Liver (tissue), 9 donors: ENCODE data around the gene ARV1. TPM values are rescaled to one million over a fixed set of nuclear protein-coding genes. Genes with fewer than 3 reads are reported as not detected.
A peak's percentile ranks its signal among the peaks of the same experiment; 100 is the strongest.

Experiments used
- DNase-seq: peaks from one replicate; pipeline ENCODE4 v3.0.0-alpha.2; 2017; ENCODE audit warnings: low spot score
- H3K27ac ChIP-seq, 2 donors: one replicate each; pipeline ENCODE4 v1.7.0; 2013; ENCODE audit warnings: inconsistent platforms in 2 of 2, low read length in 2 of 2, control low read depth in 1 of 2, low read depth in 1 of 2, mild to moderate bottlenecking in 1 of 2
- H3K27me3 ChIP-seq, 4 donors: one replicate each; pipeline versions ENCODE4 v1.6.1 to v1.7.0; 2013; ENCODE audit warnings: low read length in 3 of 4, inconsistent platforms in 1 of 4, mild to moderate bottlenecking in 1 of 4, moderate library complexity in 1 of 4; ENCODE audit not compliant: control insufficient read depth in 4 of 4, insufficient read depth in 4 of 4
- H3K36me3 ChIP-seq, 4 donors: one replicate each; pipeline versions ENCODE4 v1.6.1 to v1.7.0; 2013; ENCODE audit warnings: low read length in 3 of 4, mild to moderate bottlenecking in 3 of 4, low read depth in 1 of 4, moderate library complexity in 1 of 4; ENCODE audit not compliant: control insufficient read depth in 4 of 4, insufficient read depth in 3 of 4
- H3K4me1 ChIP-seq, 4 donors: one replicate each; pipeline versions ENCODE4 v1.6.1 to v1.7.0; 2013; ENCODE audit warnings: low read length in 3 of 4, mild to moderate bottlenecking in 3 of 4, moderate library complexity in 1 of 4; ENCODE audit not compliant: control insufficient read depth in 4 of 4, insufficient read depth in 4 of 4
- H3K4me3 ChIP-seq, 3 donors: one replicate each; pipeline versions ENCODE4 v1.6.1 to v1.7.0; 2013; ENCODE audit warnings: low read length in 3 of 3, control low read depth in 1 of 3, low read depth in 1 of 3, mild to moderate bottlenecking in 1 of 3
- H3K9ac ChIP-seq, 2 donors: one replicate each; pipeline ENCODE4 v1.7.0; 2013; ENCODE audit warnings: low read length in 2 of 2, mild to moderate bottlenecking in 2 of 2, moderate library complexity in 2 of 2, control low read depth in 1 of 2, low read depth in 1 of 2
- H3K9me3 ChIP-seq, 4 donors: one replicate each; pipeline versions ENCODE4 v1.6.1 to v1.7.0; 2013; ENCODE audit warnings: low read length in 3 of 4; ENCODE audit not compliant: control insufficient read depth in 4 of 4
- ATF3 ChIP-seq: IDR thresholded peaks from 2 replicates; pipeline ENCODE4 v1.6.1; 2016; ENCODE audit warnings: antibody characterized with exemption
- CTCF ChIP-seq: fragments of 150-350 bp; IDR thresholded peaks from 2 replicates; pipeline ENCODE4 v1.5.1; 2017; ENCODE audit warnings: improper control_type of control experiment, low read depth, low read length; ENCODE audit not compliant: missing input control
- EGR1 ChIP-seq, 2 donors: IDR thresholded peaks; 2 replicates each; pipeline ENCODE4 v1.6.1; 2016 to 2018; ENCODE audit warnings: antibody characterized with exemption in 2 of 2, low read depth in 2 of 2
- FOXA1 ChIP-seq: IDR thresholded peaks from 2 replicates; pipeline ENCODE4 v1.6.1; 2016; ENCODE audit warnings: antibody characterized with exemption
- FOXA2 ChIP-seq: IDR thresholded peaks from 2 replicates; pipeline ENCODE4 v1.6.1; 2016; ENCODE audit warnings: antibody characterized with exemption
- GABPA ChIP-seq, 2 donors: IDR thresholded peaks in 1 of 2; conservative IDR thresholded peaks in 1 of 2; 2 replicates each; pipeline ENCODE4 v1.6.1; 2016; ENCODE audit warnings: antibody characterized with exemption in 2 of 2, mild to moderate bottlenecking in 1 of 2, moderate library complexity in 1 of 2
- HNF4A ChIP-seq, 2 donors: conservative IDR thresholded peaks; 2 replicates each; pipeline ENCODE4 v1.6.1; 2016; ENCODE audit warnings: antibody characterized with exemption in 2 of 2, mild to moderate bottlenecking in 2 of 2
- HNF4G ChIP-seq: IDR thresholded peaks from 2 replicates; pipeline ENCODE4 v1.6.1; 2016; ENCODE audit warnings: antibody characterized with exemption
- JUND ChIP-seq, 2 donors: IDR thresholded peaks; 2 replicates each; pipeline ENCODE4 v1.6.1; 2016; ENCODE audit warnings: antibody characterized with exemption in 2 of 2
- NR2F2 ChIP-seq: IDR thresholded peaks from 2 replicates; pipeline ENCODE4 v1.6.1; 2016; ENCODE audit warnings: antibody characterized with exemption
- RAD21 ChIP-seq, 2 donors: IDR thresholded peaks; 2 replicates each; pipeline ENCODE4 v1.6.1; 2016; ENCODE audit warnings: antibody characterized with exemption in 2 of 2, mild to moderate bottlenecking in 2 of 2
- REST ChIP-seq: IDR thresholded peaks from 2 replicates; pipeline ENCODE4 v1.6.1; 2016; ENCODE audit warnings: antibody characterized with exemption, mild to moderate bottlenecking
- RXRA ChIP-seq, 2 donors: IDR thresholded peaks; 2 replicates each; pipeline ENCODE4 v1.6.1; 2017 to 2018; ENCODE audit warnings: antibody characterized with exemption in 2 of 2, mild to moderate bottlenecking in 1 of 2
- SP1 ChIP-seq: IDR thresholded peaks from 2 replicates; pipeline ENCODE4 v1.6.1; 2018; ENCODE audit warnings: antibody characterized with exemption, mild to moderate bottlenecking
- TAF1 ChIP-seq: conservative IDR thresholded peaks from 2 replicates; pipeline ENCODE4 v1.6.1; 2016; ENCODE audit warnings: antibody characterized with exemption, mild to moderate bottlenecking
- YY1 ChIP-seq: IDR thresholded peaks from 2 replicates; pipeline ENCODE4 v1.6.1; 2016; ENCODE audit warnings: antibody characterized with exemption, mild to moderate bottlenecking
- WGBS: extraction: QIAGEN DNeasy Blood & Tissue Kit; methylation state at CpG from one replicate; pipeline ENCODE4 v1.1.7; 2013; 5-methylcytosine and 5-hydroxymethylcytosine counted together
- polyA plus RNA-seq, 2 donors: library from polyadenylated mRNA; stranded (reverse) in 1 of 2; unstranded in 1 of 2; fragments of 200-250 nt in 1 of 2; fragments of >200 nt in 1 of 2; fragmentation: Nextera tagmentation in 1 of 2; extraction: Ambion mirVana in 1 of 2; gene quantifications; one replicate each; pipeline versions ENCODE4 v1.2.1 to v1.2.3, GENCODE V29; 2013 to 2015
- total RNA-seq, 2 donors: library from RNA; depleted of rRNA; stranded (reverse); fragments of >200 nt; gene quantifications; one replicate each; pipeline ENCODE4 v1.2.3, GENCODE V29; 2014
- TF ChIP-seq, protein P1 (sequence below): IDR thresholded peaks from 2 replicates; pipeline ENCODE4 v1.6.1; 2016; ENCODE audit warnings: antibody characterized with exemption
- TF ChIP-seq, protein P2 (sequence below): IDR thresholded peaks from 2 replicates; pipeline ENCODE4 v1.6.1; 2016; ENCODE audit warnings: antibody characterized with exemption
- donor health status: healthy.
- donor health status: healthy.
- donor health status: healthy.
- donor health status: healthy.
- donor health status: healthy.

The ARV1 gene
- total and polyA plus RNA-seq, 4 donors, result 11.4 to 18.9 (median 14.6) TPM

DNA sequence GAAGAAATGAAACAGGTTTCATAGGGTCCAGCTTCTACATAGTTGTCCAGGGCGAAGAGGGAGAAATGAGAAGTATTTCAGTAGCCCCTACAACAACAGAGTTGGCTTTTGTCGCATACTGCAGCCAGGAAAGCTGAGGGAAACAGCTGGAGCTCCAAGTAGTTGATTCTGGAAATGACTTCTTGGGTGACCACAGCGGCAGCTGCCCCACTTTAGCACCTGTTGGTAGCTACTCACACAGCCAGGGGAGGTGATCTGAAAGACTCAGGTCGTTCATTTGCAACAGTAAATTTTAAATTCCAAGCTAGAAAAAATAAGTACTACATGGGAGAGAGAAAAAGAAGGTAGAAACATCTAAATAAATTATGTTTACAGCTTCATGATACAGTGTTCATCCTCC lies 2.5 kb upstream of the ARV1 start:
- DNase-seq, result no peak
- H3K9me3 ChIP-seq, result no peaks in the 10 kb centered on the region
- H3K4me1 ChIP-seq, result peaks cover 0 to 16% (median 14%) of the 10 kb centered on the region in 4 donors
- H3K4me3 ChIP-seq, result no peak overlapping the region
- H3K9ac ChIP-seq, result no peak overlapping the region
- 96% methylated on average over 4 of the region's 4 CpGs for WGBS
- peaks cover 0 to 5% (median 0%) of the 10 kb centered on the region in 4 donors for H3K36me3 ChIP-seq
- no peaks in the 10 kb centered on the region for H3K27me3 ChIP-seq
- no peak overlapping the region for H3K27ac ChIP-seq
- no peak for TF ChIP-seq CTCF

DNA sequence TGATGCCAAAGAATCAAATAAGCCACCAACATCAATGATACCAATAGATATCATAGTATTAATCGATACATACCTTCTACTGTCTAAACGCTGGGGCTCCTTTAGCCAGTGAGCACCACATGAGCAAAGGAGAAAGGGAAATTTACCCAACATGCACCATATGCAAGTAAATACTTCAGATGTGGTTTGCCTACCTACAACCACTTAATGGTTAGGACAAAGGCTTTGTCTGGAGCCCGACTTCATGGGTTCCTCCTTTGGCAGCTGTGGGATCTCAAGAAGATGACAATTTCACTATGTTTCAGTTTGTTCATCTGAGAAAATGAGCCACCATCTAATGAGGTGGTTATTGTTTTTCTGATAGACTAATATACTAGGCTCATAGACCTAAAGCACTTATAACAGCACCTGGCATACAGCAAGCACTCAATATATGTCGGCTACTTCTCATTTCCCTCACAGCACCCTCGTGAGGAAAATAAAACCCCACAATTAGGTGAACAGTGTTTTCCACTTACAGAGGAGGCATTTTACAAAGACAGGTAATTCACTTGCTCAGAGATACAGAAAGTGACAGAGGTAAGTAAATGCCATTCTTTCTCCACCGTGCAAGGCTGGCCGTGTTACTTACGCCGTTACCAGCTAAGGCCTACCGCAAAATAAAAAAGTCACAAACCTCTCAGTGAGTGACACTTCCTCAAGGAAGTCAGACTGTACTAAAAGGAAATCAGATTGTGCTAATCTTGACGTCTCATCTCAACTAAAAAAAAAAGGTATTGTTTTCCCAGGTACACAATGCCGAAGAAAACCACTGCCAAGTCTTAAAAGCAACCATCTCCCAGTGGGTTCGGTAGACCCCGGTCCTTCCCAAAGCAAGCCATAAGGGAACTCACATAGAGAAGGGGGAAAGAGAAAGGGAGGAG lies 1.8 kb upstream of the ARV1 start:
- Histone ChIP-seq H3K9me3 (no peaks in the 10 kb centered on the region), H3K9ac (peak overlapping the region in 1 of 2 donors; percentile 63), H3K4me3 (peak overlapping the region; percentile 49 to 94 (median 78)), H3K27ac (peak overlapping the region in 1 of 2 donors; percentile 64), H3K36me3 (peaks cover 0 to 5% (median 0%) of the 10 kb centered on the region in 4 donors), H3K27me3 (no peaks in the 10 kb centered on the region), H3K4me1 (peaks cover 0 to 16% (median 14%) of the 10 kb centered on the region in 4 donors)
- TF ChIP-seq GABPA (IDR thresholded peaks at IDR 0.05 in 1 of 2, conservative IDR thresholded peaks at IDR 0.05 in 1 of 2) (no peak), FOXA2 (no peak), JUND (IDR thresholded peaks at IDR 0.05) (no peak), EGR1 (IDR thresholded peaks at IDR 0.05; ENCODE audit: low read depth in 2 of 2) (no peak), YY1 (no peak), HNF4G (no peak), ATF3 (no peak), TAF1 (no peak), NR2F2 (no peak), RXRA (IDR thresholded peaks at IDR 0.05) (no peak), RAD21 (IDR thresholded peaks at IDR 0.05) (no peak), HNF4A (conservative IDR thresholded peaks at IDR 0.05) (no peak), FOXA1 (no peak), CTCF (no peak), SP1 (no peak), REST (no peak)
- TF ChIP-seq, protein P1, sequence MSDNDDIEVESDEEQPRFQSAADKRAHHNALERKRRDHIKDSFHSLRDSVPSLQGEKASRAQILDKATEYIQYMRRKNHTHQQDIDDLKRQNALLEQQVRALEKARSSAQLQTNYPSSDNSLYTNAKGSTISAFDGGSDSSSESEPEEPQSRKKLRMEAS, result no peak
- TF ChIP-seq, protein P2, sequence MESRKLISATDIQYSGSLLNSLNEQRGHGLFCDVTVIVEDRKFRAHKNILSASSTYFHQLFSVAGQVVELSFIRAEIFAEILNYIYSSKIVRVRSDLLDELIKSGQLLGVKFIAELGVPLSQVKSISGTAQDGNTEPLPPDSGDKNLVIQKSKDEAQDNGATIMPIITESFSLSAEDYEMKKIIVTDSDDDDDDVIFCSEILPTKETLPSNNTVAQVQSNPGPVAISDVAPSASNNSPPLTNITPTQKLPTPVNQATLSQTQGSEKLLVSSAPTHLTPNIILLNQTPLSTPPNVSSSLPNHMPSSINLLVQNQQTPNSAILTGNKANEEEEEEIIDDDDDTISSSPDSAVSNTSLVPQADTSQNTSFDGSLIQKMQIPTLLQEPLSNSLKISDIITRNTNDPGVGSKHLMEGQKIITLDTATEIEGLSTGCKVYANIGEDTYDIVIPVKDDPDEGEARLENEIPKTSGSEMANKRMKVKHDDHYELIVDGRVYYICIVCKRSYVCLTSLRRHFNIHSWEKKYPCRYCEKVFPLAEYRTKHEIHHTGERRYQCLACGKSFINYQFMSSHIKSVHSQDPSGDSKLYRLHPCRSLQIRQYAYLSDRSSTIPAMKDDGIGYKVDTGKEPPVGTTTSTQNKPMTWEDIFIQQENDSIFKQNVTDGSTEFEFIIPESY, result no peak
- DNase-seq, result no peak
- WGBS, result 74% methylated on average over 14 of the region's 14 CpGs
